PC-9 (cell line): ENCODE results near the gene PRDM16.

Experiments used
- EZH2 ChIP-seq: fragments of 200-600 bp; sonication (generic); IDR thresholded peaks from 2 replicates; pipeline ENCODE4 v1.8.0; 2017; ENCODE audit warnings: antibody characterized with exemption, low read depth
- TF ChIP-seq, protein P1 (sequence below): fragments of 200-600 bp; sonication (generic); conservative IDR thresholded peaks from 2 replicates; pipeline ENCODE4 v1.6.1; 2017; ENCODE audit warnings: mixed run types, antibody characterized with exemption, mild to moderate bottlenecking, moderate library complexity

DNA sequence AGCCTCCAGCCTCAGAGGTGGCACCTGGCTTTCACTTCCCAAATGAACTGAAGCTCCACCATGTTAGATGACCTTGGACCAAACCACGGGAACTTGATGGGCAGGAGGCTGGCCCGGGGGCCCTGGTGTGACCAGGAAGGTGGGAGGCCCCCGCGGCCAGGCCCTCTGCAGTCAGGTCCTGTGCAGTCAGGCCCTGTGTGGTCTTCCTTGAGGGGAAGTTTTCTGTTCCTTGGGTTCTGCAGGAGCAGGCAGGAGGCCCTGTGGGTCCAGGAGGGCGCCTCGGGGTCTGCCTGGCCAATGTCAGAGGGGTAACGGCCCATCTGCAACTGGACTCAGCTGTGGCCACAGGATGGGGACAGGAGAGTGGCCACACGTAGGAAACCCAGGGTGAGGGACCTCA, 13.0 kb downstream of the PRDM16 start:
- no peak for TF ChIP-seq EZH2
- TF ChIP-seq, protein P1, sequence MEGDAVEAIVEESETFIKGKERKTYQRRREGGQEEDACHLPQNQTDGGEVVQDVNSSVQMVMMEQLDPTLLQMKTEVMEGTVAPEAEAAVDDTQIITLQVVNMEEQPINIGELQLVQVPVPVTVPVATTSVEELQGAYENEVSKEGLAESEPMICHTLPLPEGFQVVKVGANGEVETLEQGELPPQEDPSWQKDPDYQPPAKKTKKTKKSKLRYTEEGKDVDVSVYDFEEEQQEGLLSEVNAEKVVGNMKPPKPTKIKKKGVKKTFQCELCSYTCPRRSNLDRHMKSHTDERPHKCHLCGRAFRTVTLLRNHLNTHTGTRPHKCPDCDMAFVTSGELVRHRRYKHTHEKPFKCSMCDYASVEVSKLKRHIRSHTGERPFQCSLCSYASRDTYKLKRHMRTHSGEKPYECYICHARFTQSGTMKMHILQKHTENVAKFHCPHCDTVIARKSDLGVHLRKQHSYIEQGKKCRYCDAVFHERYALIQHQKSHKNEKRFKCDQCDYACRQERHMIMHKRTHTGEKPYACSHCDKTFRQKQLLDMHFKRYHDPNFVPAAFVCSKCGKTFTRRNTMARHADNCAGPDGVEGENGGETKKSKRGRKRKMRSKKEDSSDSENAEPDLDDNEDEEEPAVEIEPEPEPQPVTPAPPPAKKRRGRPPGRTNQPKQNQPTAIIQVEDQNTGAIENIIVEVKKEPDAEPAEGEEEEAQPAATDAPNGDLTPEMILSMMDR, result no peak
